H9 (cell line): ENCODE results near the gene PRKCA. TPM values are rescaled to one million over a fixed set of nuclear protein-coding genes. Genes with fewer than 3 reads are reported as not detected.

Experiments used
- DNase-seq: peaks from one replicate; pipeline ENCODE4 v3.0.0-alpha.2; 2017
- H2AFZ ChIP-seq: one replicate; pipeline ENCODE4 v1.6.1; 2013; ENCODE audit warnings: mild to moderate bottlenecking, low read length, control low read depth, moderate library complexity
- H2AK5ac ChIP-seq: 2 replicates; pipeline ENCODE4 v1.6.1; 2013; ENCODE audit warnings: low read length, control low read depth, mixed read lengths; ENCODE audit not compliant: insufficient read length
- H2BK120ac ChIP-seq: one replicate; pipeline ENCODE4 v1.6.1; 2013; ENCODE audit warnings: low read depth, mild to moderate bottlenecking, low read length, control low read depth, inconsistent platforms; ENCODE audit not compliant: poor library complexity, severe bottlenecking
- H2BK12ac ChIP-seq: 2 replicates; pipeline ENCODE4 v1.6.1; 2013; ENCODE audit warnings: low read length, control low read depth, mixed read lengths, low read depth; ENCODE audit not compliant: insufficient read length
- H2BK15ac ChIP-seq: 2 replicates; pipeline ENCODE4 v1.6.1; 2013; ENCODE audit warnings: low read depth, low read length, control low read depth
- H2BK20ac ChIP-seq: one replicate; pipeline ENCODE4 v1.6.1; 2013; ENCODE audit warnings: low read depth, mild to moderate bottlenecking, low read length, control low read depth, inconsistent platforms; ENCODE audit not compliant: poor library complexity, severe bottlenecking
- H2BK5ac ChIP-seq: 2 replicates; pipeline ENCODE4 v1.6.1; 2013; ENCODE audit warnings: low read length, control low read depth, mixed read lengths; ENCODE audit not compliant: insufficient read length
- H3K14ac ChIP-seq: 2 replicates; pipeline ENCODE4 v1.6.1; 2013; ENCODE audit warnings: low read length, control low read depth; ENCODE audit not compliant: insufficient read depth
- H3K18ac ChIP-seq: 2 replicates; pipeline ENCODE4 v1.6.1; 2013; ENCODE audit warnings: low read depth, mild to moderate bottlenecking, mixed read lengths, low read length, control low read depth; ENCODE audit not compliant: insufficient read length
- H3K23ac ChIP-seq: 2 replicates; pipeline ENCODE4 v1.6.1; 2013; ENCODE audit warnings: low read length, control low read depth, mixed read lengths, low read depth; ENCODE audit not compliant: insufficient read length
- H3K23me2 ChIP-seq: 2 replicates; pipeline ENCODE4 v1.6.1; 2013; ENCODE audit warnings: low read depth, mild to moderate bottlenecking, mixed read lengths, low read length, control low read depth; ENCODE audit not compliant: insufficient read length, poor library complexity, severe bottlenecking
- H3K27ac ChIP-seq: 2 replicates; pipeline ENCODE4 v1.5.1; 2013; ENCODE audit warnings: low read length, control low read depth, mixed read lengths, low read depth; ENCODE audit not compliant: insufficient read length
- H3K27me3 ChIP-seq: 2 replicates; pipeline ENCODE4 v1.6.1; 2013; ENCODE audit warnings: low read length, control low read depth, inconsistent platforms; ENCODE audit not compliant: insufficient read depth
- H3K4ac ChIP-seq: 2 replicates; pipeline ENCODE4 v1.6.1; 2013; ENCODE audit warnings: low read depth, mild to moderate bottlenecking, control low read depth, inconsistent platforms, low read length, moderate library complexity
- H3K4me1 ChIP-seq: 2 replicates; pipeline ENCODE4 v1.6.1; 2013; ENCODE audit warnings: low read length, control low read depth, inconsistent platforms; ENCODE audit not compliant: insufficient read depth
- H3K4me2 ChIP-seq: 2 replicates; pipeline ENCODE4 v1.6.1; 2013; ENCODE audit warnings: low read length, control low read depth, mixed read lengths; ENCODE audit not compliant: insufficient read length, insufficient read depth
- H3K56ac ChIP-seq: 2 replicates; pipeline ENCODE4 v1.6.1; 2013; ENCODE audit warnings: low read depth, mild to moderate bottlenecking, mixed read lengths, low read length, control low read depth; ENCODE audit not compliant: insufficient read length
- H3K79me1 ChIP-seq: 2 replicates; pipeline ENCODE4 v1.6.1; 2013; ENCODE audit warnings: low read depth, mild to moderate bottlenecking, moderate library complexity, low read length, control low read depth, inconsistent platforms; ENCODE audit not compliant: insufficient read depth, poor library complexity, severe bottlenecking
- H3K79me2 ChIP-seq: 2 replicates; pipeline ENCODE4 v1.6.1; 2013; ENCODE audit warnings: low read length, control low read depth, inconsistent platforms; ENCODE audit not compliant: insufficient read depth
- H3K9ac ChIP-seq: 2 replicates; pipeline ENCODE4 v1.6.1; 2013; ENCODE audit warnings: low read length, control low read depth, mixed read lengths; ENCODE audit not compliant: insufficient read length; ENCODE audit errors: extremely low read depth
- H3K9me3 ChIP-seq: one replicate; pipeline ENCODE4 v1.6.1; 2013; ENCODE audit warnings: low read depth, low read length, inconsistent platforms; ENCODE audit not compliant: control insufficient read depth
- H3T11ph ChIP-seq: one replicate; pipeline ENCODE4 v1.6.1; 2013; ENCODE audit warnings: mild to moderate bottlenecking, low read length, control low read depth, inconsistent platforms
- H4K20me1 ChIP-seq: one replicate; pipeline ENCODE4 v1.6.1; 2013; ENCODE audit not compliant: control insufficient read depth, insufficient read length, insufficient read depth
- H4K5ac ChIP-seq: 2 replicates; pipeline ENCODE4 v1.6.1; 2013; ENCODE audit warnings: low read depth, mild to moderate bottlenecking, mixed read lengths, low read length, control low read depth; ENCODE audit not compliant: insufficient read length
- H4K8ac ChIP-seq: replicated peaks from 2 replicates; pipeline ENCODE4 v1.6.1; 2013; ENCODE audit warnings: low read length, control low read depth, mixed read lengths, low read depth; ENCODE audit not compliant: insufficient read length
- H4K91ac ChIP-seq: 2 replicates; pipeline ENCODE4 v1.6.1; 2013; ENCODE audit warnings: low read depth, mild to moderate bottlenecking, moderate library complexity, mixed read lengths, low read length, control low read depth; ENCODE audit not compliant: insufficient read length
- H3K27ac Mint-ChIP-seq, 3 experiments: 2 replicates in 2 of 3; 3 replicates in 1 of 3; pipeline ENCODE4 v1.8.0; 2020 to 2021; ENCODE audit warnings: mixed read lengths in 3 of 3, mild to moderate bottlenecking in 1 of 3, moderate library complexity in 1 of 3
- H3K27me3 Mint-ChIP-seq: 2 replicates; pipeline ENCODE4 v1.8.0; 2021; ENCODE audit warnings: low read depth, mild to moderate bottlenecking, moderate library complexity, mixed read lengths
- H3K36me3 Mint-ChIP-seq, 3 experiments: 2 replicates in 2 of 3; 3 replicates in 1 of 3; pipeline ENCODE4 v1.8.0; 2020 to 2021; ENCODE audit warnings: low read depth in 3 of 3, mixed read lengths in 3 of 3; ENCODE audit not compliant: insufficient read depth in 1 of 3
- H3K4me1 Mint-ChIP-seq, 2 experiments: 2 replicates each; pipeline ENCODE4 v1.8.0; 2020; ENCODE audit warnings: mixed read lengths in 2 of 2
- H3K4me3 Mint-ChIP-seq, 2 experiments: 2 replicates in 1 of 2; 3 replicates in 1 of 2; pipeline ENCODE4 v1.8.0; 2020 to 2021; ENCODE audit warnings: mild to moderate bottlenecking in 2 of 2, mixed read lengths in 2 of 2, moderate library complexity in 1 of 2
- H3K9me3 Mint-ChIP-seq, 2 experiments: 2 replicates in 1 of 2; 3 replicates in 1 of 2; pipeline ENCODE4 v1.8.0; 2020; ENCODE audit warnings: mild to moderate bottlenecking in 2 of 2, mixed read lengths in 2 of 2, moderate library complexity in 1 of 2
- WGBS: extraction: QIAGEN DNeasy Blood & Tissue Kit; methylation state at CpG from one replicate; pipeline ENCODE4 v1.1.7; 2013; ENCODE audit warnings: missing lambda C conversion rate, low lambda C conversion rate, mixed read lengths; ENCODE audit not compliant: insufficient read length; ENCODE audit errors: extremely low coverage; 5-methylcytosine and 5-hydroxymethylcytosine counted together
- total RNA-seq: library from RNA; stranded (reverse); gene quantifications from 2 replicates; pipeline ENCODE4 v1.2.1, GENCODE V29; 2021
- TF ChIP-seq, protein P1 (sequence below): fragments of 200-600 bp; sonication (generic); conservative IDR thresholded peaks from 3 replicates; pipeline ENCODE4 v1.8.0; 2021; ENCODE audit warnings: antibody characterized with exemption, mild to moderate bottlenecking

The PRKCA gene
- total RNA-seq, 1 experiment from 2014 or later: 10.5 TPM

DNA sequence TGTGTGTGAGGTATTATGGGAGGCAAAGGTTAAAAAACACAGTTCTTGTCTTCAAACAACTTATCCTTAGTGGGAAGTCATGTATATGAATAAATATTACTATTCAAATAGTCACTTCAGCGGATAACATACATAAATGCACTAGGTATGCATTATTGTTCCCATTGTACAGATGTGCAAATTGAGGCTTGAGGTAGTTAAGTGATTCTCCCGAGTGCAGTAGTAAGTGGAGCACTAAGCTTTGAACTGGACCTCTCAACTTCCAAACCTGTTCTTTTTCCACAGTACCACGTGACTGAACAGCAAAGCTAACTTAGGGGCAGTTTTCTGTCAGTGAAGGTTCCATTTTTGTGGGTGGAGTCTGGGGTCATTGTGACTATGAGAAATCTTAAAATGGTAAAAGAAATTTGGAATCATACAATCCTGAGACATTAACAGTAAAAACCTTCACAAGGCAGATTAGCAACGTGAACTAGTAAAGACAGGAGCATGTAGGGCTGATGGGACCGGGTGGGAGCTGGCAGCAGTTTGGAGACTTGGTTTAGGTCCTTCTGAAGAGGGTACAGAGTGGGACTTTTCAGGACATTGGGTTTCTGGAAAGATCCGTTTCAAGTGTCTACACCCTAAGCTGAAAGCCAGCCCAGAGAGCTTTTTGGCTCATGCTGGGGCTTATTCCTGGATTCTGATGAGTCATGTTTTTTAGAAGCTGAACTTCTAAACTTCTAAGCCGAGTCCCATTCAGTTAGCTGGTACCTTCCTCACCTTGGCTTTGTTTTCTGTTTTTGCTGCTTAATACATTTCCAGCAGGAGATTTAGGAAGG is 204.9 kb downstream of the PRKCA start:
- no peak overlapping the region for H3K14ac ChIP-seq
- H3K27me3 Mint-ChIP-seq: no peaks in the 10 kb centered on the region
- TF ChIP-seq, protein P1, sequence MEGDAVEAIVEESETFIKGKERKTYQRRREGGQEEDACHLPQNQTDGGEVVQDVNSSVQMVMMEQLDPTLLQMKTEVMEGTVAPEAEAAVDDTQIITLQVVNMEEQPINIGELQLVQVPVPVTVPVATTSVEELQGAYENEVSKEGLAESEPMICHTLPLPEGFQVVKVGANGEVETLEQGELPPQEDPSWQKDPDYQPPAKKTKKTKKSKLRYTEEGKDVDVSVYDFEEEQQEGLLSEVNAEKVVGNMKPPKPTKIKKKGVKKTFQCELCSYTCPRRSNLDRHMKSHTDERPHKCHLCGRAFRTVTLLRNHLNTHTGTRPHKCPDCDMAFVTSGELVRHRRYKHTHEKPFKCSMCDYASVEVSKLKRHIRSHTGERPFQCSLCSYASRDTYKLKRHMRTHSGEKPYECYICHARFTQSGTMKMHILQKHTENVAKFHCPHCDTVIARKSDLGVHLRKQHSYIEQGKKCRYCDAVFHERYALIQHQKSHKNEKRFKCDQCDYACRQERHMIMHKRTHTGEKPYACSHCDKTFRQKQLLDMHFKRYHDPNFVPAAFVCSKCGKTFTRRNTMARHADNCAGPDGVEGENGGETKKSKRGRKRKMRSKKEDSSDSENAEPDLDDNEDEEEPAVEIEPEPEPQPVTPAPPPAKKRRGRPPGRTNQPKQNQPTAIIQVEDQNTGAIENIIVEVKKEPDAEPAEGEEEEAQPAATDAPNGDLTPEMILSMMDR: no peak
- H2AFZ ChIP-seq: no peak overlapping the region
- H4K5ac ChIP-seq: no peak overlapping the region
- no peak overlapping the region for H4K8ac ChIP-seq
- no peaks in the 10 kb centered on the region for H3K36me3 Mint-ChIP-seq
- H3K27me3 ChIP-seq: no peaks in the 10 kb centered on the region
- peaks cover 12 to 13% of the 10 kb centered on the region in 2 experiments for H3K4me1 Mint-ChIP-seq
- no peak overlapping the region for H2BK20ac ChIP-seq
- no peak overlapping the region for H3K4me2 ChIP-seq
- no peak overlapping the region for H4K91ac ChIP-seq
- H4K20me1 ChIP-seq: no peaks in the 10 kb centered on the region
- no peak overlapping the region for H3K23ac ChIP-seq
- peak overlapping the region; percentile 12 for H3T11ph ChIP-seq
- WGBS: no CpG with 5 or more reads among the region's 7 CpGs
- peak overlapping the region in 2 of 3 experiments; percentile 42 to 58; a peak in 3 of 7 replicates for H3K27ac Mint-ChIP-seq
- no peak overlapping the region for H2BK120ac ChIP-seq
- no peak for DNase-seq
- H3K79me1 ChIP-seq: no peaks in the 10 kb centered on the region
- H3K4me3 Mint-ChIP-seq: no peak overlapping the region
- H3K4ac ChIP-seq: no peak overlapping the region
- H2BK15ac ChIP-seq: no peak overlapping the region
- H2BK5ac ChIP-seq: no peak overlapping the region
- H2AK5ac ChIP-seq: no peak overlapping the region
- no peaks in the 10 kb centered on the region for H3K4me1 ChIP-seq
- H2BK12ac ChIP-seq: no peak overlapping the region
- H3K18ac ChIP-seq: no peak overlapping the region
- no peaks in the 10 kb centered on the region for H3K9me3 ChIP-seq
- no peaks in the 10 kb centered on the region for H3K23me2 ChIP-seq
- no peak overlapping the region for H3K9ac ChIP-seq
- H3K79me2 ChIP-seq: peaks cover 2% of the 10 kb centered on the region; the same call in 1 of the 2 replicates
- H3K9me3 Mint-ChIP-seq: no peaks in the 10 kb centered on the region
- no peak overlapping the region for H3K56ac ChIP-seq
- no peak overlapping the region for H3K27ac ChIP-seq
